Ascending aorta (tissue), 2 donors: ENCODE data around the gene FAM163A. TPM values are rescaled to one million over a fixed set of nuclear protein-coding genes. Genes with fewer than 3 reads are reported as not detected.
"Not testable (repeated sequence)": the region's sequence is repeated elsewhere in the genome, so short reads cannot be mapped to it uniquely, and the experiment has no call there.

Experiments
- DNase-seq, 2 donors: peaks; one replicate each; pipeline ENCODE4 v3.0.0-alpha.2; 2019; ENCODE audit warnings: low spot score in 2 of 2
- H3K27ac ChIP-seq, 2 donors: fragments of 200-600 bp; sonication (generic); one replicate each; pipeline ENCODE4 v1.5.1; 2016 to 2017; ENCODE audit warnings: mild to moderate bottlenecking in 1 of 2
- H3K27me3 ChIP-seq: fragments of 200-600 bp; sonication (generic); one replicate; pipeline ENCODE4 v1.5.1; 2017
- H3K36me3 ChIP-seq, 2 donors: fragments of 200-600 bp; sonication (generic); one replicate each; pipeline ENCODE4 v1.5.1; 2016
- H3K4me1 ChIP-seq, 2 donors: fragments of 200-600 bp; sonication (generic); one replicate each; pipeline ENCODE4 v1.5.1; 2016 to 2017; ENCODE audit warnings: mild to moderate bottlenecking in 1 of 2
- H3K4me3 ChIP-seq, 2 donors: fragments of 200-600 bp; sonication (generic); one replicate each; pipeline ENCODE4 v1.5.1; 2016 to 2017; ENCODE audit warnings: mild to moderate bottlenecking in 1 of 2
- H3K9me3 ChIP-seq, 2 donors: fragments of 200-600 bp; sonication (generic); one replicate each; pipeline ENCODE4 v1.5.1; 2016
- CTCF ChIP-seq, 3 experiments: fragments of 200-600 bp in 2 of 3; fragments of 450-650 bp in 1 of 3; sonication (generic) in 2 of 3; IDR thresholded peaks; one replicate each; pipeline ENCODE4 v1.5.1; 2016 to 2019; ENCODE audit warnings: antibody characterized with exemption in 3 of 3, mild to moderate bottlenecking in 1 of 3, moderate library complexity in 1 of 3
- intact Hi-C: fragments of 100-400 bp; cut with DNase I; formaldehyde crosslinking; loops from one replicate; pipeline ENCODE4 v1.15.1; 2023
- total RNA-seq: library from RNA; depleted of rRNA; stranded (reverse); fragments of >200 nt; gene quantifications from one replicate; pipeline ENCODE4 v1.1.0, GENCODE V29; 2016

Gene FAM163A
- total RNA-seq, 1 donor from 2014 or later = not detected

DNA sequence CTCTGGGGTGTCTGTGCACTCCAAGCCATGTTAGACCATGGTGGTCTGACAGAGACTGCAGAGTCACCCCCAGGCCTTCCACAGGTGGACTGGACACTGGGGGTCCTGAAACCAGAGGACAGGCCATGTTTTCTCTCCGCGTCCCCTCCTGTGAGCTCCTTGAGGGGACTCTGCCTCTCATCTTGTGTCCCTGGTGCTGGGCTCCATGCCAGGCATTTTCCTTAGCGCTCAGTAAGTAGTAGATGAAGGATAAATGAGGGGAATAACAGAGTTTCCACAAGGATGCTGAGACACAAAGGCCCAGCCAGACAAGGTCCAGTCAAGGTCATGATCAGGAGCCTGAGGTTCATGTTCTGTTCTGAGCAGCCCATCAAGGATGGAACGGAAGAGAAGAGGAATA lies 57.4 kb downstream of the FAM163A start:
- no peak for TF ChIP-seq CTCF (IDR thresholded peaks at IDR 0.05)
- H3K27me3 ChIP-seq = no peaks in the 10 kb centered on the region
- no peak for DNase-seq
- H3K4me1 ChIP-seq = no peaks in the 10 kb centered on the region
- intact Hi-C loops = no loop called here
- no peak overlapping the region for H3K4me3 ChIP-seq
- H3K9me3 ChIP-seq = no peaks in the 10 kb centered on the region
- H3K27ac ChIP-seq = no peak overlapping the region
- no peaks in the 10 kb centered on the region for H3K36me3 ChIP-seq

GRCh38 chr1:179803104-179803503 lies 60.0 kb downstream of the FAM163A start:
- Histone ChIP-seq H3K27me3 (no peaks in the 10 kb centered on the region), H3K27ac (no peak overlapping the region), H3K4me1 (no peaks in the 10 kb centered on the region), H3K9me3 (no peaks in the 10 kb centered on the region), H3K36me3 (no peaks in the 10 kb centered on the region), H3K4me3 (no peak overlapping the region)
- no peak for TF ChIP-seq CTCF (IDR thresholded peaks at IDR 0.05)
- DNase-seq = no peak
- intact Hi-C loops = no loop called here

GRCh38 chr1:179803918-179804317 lies 60.8 kb downstream of the FAM163A start:
- Histone ChIP-seq H3K9me3 (no peaks in the 10 kb centered on the region), H3K27me3 (no peaks in the 10 kb centered on the region), H3K27ac (no peak overlapping the region), H3K4me3 (no peak overlapping the region), H3K4me1 (no peaks in the 10 kb centered on the region), H3K36me3 (no peaks in the 10 kb centered on the region)
- no peak for TF ChIP-seq CTCF (IDR thresholded peaks at IDR 0.05)
- DNase-seq = no peak
- intact Hi-C loops = no loop called here

- DNase-seq, H3K9me3 ChIP-seq, H3K4me3 ChIP-seq, H3K36me3 ChIP-seq, H3K4me1 ChIP-seq, H3K27me3 ChIP-seq, intact Hi-C loops, H3K27ac ChIP-seq: not testable (repeated sequence)
These were observed 61.3 kb downstream of the FAM163A start for GRCh38 chr1:179804417-179804816.

DNA sequence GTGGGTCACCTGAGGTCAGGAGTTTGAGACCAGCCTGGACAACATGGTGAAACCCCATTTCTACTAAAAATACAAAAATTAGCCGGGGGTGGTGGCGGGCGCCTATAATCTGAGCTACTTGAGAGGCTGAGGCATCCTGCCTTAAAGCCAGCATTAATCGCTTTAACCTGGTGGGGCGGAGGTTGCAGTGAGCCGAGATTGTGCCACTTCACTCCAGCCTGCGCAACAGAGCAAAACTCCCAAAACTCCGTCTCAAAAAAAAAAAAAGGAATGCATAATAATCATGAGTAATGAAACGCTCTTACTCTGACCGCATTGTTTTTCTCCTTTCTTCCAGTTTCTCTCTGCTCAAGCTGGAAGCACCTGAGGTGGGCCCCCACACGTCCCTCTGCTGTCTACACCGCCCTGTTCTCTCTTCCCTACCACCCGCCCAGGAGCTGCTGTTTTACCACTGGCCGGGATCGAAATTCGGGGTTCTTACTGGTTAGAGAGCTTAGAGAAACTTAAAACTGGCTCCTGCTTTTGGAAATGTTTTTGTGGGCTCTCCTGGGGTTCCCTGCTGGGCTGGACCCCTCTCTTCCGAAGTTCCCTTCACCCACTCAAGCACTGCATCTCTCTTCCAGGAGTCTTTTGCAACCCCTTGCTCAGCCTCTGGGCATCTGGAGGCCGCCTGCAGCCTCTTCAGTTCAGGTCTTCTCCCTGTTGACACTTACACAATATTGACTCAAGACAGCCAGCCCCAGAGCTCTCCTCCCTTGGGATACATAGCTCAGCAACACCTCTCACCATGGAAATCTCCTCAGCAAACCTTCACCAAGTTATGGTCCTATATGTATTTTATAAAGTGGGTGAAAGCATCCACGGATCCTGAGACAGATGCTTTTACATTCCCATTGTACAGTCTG lies 62.5 kb downstream of the FAM163A start:
- no peaks in the 10 kb centered on the region for H3K27me3 ChIP-seq
- no peak overlapping the region for H3K27ac ChIP-seq
- no peaks in the 10 kb centered on the region for H3K36me3 ChIP-seq
- intact Hi-C loops = no loop called here
- H3K4me3 ChIP-seq = no peak overlapping the region
- no peak for TF ChIP-seq CTCF (IDR thresholded peaks at IDR 0.05)
- H3K4me1 ChIP-seq = no peaks in the 10 kb centered on the region
- DNase-seq = no peak
- H3K9me3 ChIP-seq = no peaks in the 10 kb centered on the region

GRCh38 chr1:179806333-179806732 lies 63.2 kb downstream of the FAM163A start:
- H3K9me3 ChIP-seq = no peaks in the 10 kb centered on the region
- no peak overlapping the region for H3K4me3 ChIP-seq
- H3K4me1 ChIP-seq = no peaks in the 10 kb centered on the region
- DNase-seq = no peak
- TF ChIP-seq CTCF (IDR thresholded peaks at IDR 0.05) = no peak
- no peak overlapping the region for H3K27ac ChIP-seq
- intact Hi-C loops = no loop called here
- H3K36me3 ChIP-seq = no peaks in the 10 kb centered on the region
- H3K27me3 ChIP-seq = no peaks in the 10 kb centered on the region
